Fibroblast of lung (primary cell): ENCODE measurements around the gene PPP2R3B.

Experiments used
- CTCF ChIP-seq, 2 donors: IDR thresholded peaks in 1 of 2; conservative IDR thresholded peaks in 1 of 2; 1 replicate in 1 of 2; 2 replicates in 1 of 2; pipeline ENCODE4 v1.5.1; 2011 to 2012; ENCODE audit warnings: low read length in 2 of 2, control low read depth in 1 of 2, inconsistent platforms in 1 of 2, low read depth in 1 of 2, mild to moderate bottlenecking in 1 of 2
- EZH2 ChIP-seq: IDR thresholded peaks from 2 replicates; pipeline ENCODE4 v1.5.1; 2012; ENCODE audit warnings: low read length, control low read depth, mild to moderate bottlenecking; ENCODE audit errors: missing control alignments

GRCh38 chrX:336227-336626 is 50.5 kb downstream of the PPP2R3B start:
- TF ChIP-seq CTCF (conservative IDR thresholded peaks at IDR 0.05 in 1 of 2, IDR thresholded peaks at IDR 0.05 in 1 of 2; ENCODE audit: low read depth in 1 of 2, low read length in 2 of 2) (no peak), EZH2 (no peak)
